Loucy (cell line): ENCODE data around the gene ACIN1.

Experiments
- CTCF ChIP-seq: fragments of 200-600 bp; sonication (generic); conservative IDR thresholded peaks from 2 replicates; pipeline ENCODE4 v1.5.1; 2014; ENCODE audit warnings: mild to moderate bottlenecking, antibody characterized with exemption, low read length
- EZH2phosphoT487 ChIP-seq: fragments of 200-600 bp; IDR thresholded peaks from 2 replicates; pipeline ENCODE4 v1.6.1; 2018; ENCODE audit warnings: antibody characterized with exemption, mild to moderate bottlenecking, moderate library complexity, borderline replicate concordance

- peak; percentile 69 for TF ChIP-seq CTCF
- TF ChIP-seq EZH2phosphoT487, result no peak
Measured at GRCh38 chr14:23054000-23054811, 40.7 kb downstream of the ACIN1 start.
